GM12891 (cell line): ENCODE data around the gene PLEKHH1.

Experiments used
- POLR2A ChIP-seq: IDR thresholded peaks from 2 replicates; pipeline ENCODE4 v1.6.1; 2011; ENCODE audit warnings: low read depth, low read length, control low read depth
- POLR2AphosphoS5 ChIP-seq: IDR thresholded peaks from 2 replicates; pipeline ENCODE4 v1.6.1; 2011; ENCODE audit warnings: low read depth, low read length, control low read depth
- SPI1 ChIP-seq: IDR thresholded peaks from 2 replicates; pipeline ENCODE4 v1.6.1; 2011; ENCODE audit warnings: low read depth, low read length, control low read depth
- TAF1 ChIP-seq: IDR thresholded peaks from 2 replicates; pipeline ENCODE4 v1.6.1; 2011; ENCODE audit warnings: low read depth, low read length, control low read depth

- TF ChIP-seq POLR2A: no peak
- TF ChIP-seq POLR2AphosphoS5: no peak
- no peak for TF ChIP-seq TAF1
- TF ChIP-seq SPI1: no peak
Measured at GRCh38 chr14:67633451-67634147, 100.5 kb downstream of the PLEKHH1 start.
